ENCODE measurements around the gene AP1B1. TPM values are rescaled to one million over a fixed set of nuclear protein-coding genes. Genes with fewer than 3 reads are reported as not detected.

Gene AP1B1
- total and polyA plus RNA-seq, 2 donors = 33.0 to 33.2 TPM

DNA sequence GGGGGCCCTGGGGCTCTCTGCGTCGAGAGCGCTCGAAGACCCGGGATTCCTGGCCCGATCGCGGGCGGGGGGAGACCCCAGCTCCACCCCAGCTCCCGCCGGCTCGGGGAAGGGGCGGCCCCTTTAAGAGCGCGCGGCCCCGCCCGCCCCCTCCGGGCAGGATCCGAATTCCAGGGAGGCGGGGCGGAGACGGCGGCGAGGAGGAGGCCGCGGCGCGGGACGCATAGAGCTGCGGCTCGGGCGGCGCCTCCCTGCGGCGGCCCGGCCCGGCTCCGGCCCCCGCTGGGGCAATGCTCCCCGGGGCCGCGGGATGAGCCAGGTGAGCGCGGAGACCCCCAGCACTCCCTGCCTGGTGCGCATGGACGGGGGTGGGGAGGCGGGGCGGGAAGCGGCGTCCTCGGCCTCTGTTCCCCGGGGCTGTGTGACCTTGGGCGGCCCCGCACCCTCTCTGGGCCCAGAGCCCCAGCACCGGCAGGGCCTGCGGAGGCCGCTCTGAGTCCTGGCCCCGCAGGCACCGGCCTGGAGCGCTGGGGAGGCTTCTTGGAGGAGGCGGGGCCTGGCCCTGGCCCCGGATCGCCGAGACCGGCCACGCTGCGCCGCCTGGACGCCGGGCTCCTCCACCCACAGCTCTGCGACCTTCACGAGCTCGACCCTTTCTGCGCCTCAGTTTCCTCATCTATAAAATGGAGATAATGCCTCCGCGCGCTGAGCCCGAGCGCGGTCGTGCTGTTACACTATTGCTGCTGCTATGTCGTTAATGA, 81.4 kb downstream of the AP1B1 start:
- Histone ChIP-seq H3K27ac (ENCODE audit: low read depth in 1 of 2, low read length in 1 of 2) (peak overlapping the region in 1 of 2 donors; percentile 32), H3K27me3 (ENCODE audit: control insufficient read depth in 2 of 2, insufficient read depth in 1 of 2, low read length in 1 of 2) (peaks cover 36 to 76% of the 10 kb centered on the region in 2 donors), H3K4me3 (ENCODE audit: low read length in 2 of 2) (peak overlapping the region; percentile 39 to 50), H3K9me3 (ENCODE audit: control insufficient read depth in 2 of 2, insufficient read depth in 1 of 2, low read length in 1 of 2) (peaks cover 0 to 6% of the 10 kb centered on the region in 2 donors), H3K36me3 (ENCODE audit: control insufficient read depth in 2 of 2, insufficient read depth in 2 of 2, low read length in 1 of 2) (no peaks in the 10 kb centered on the region), H3K4me1 (ENCODE audit: control insufficient read depth in 2 of 2, insufficient read depth in 2 of 2, low read length in 2 of 2) (peaks cover 0 to 18% of the 10 kb centered on the region in 2 donors)
- WGBS = 17% methylated on average over 83 of the region's 83 CpGs
- DNase-seq (ENCODE audit: low read depth in 6 of 9, low spot score in 9 of 9) = peak in 1 of 9 donors; percentile 32

DNA sequence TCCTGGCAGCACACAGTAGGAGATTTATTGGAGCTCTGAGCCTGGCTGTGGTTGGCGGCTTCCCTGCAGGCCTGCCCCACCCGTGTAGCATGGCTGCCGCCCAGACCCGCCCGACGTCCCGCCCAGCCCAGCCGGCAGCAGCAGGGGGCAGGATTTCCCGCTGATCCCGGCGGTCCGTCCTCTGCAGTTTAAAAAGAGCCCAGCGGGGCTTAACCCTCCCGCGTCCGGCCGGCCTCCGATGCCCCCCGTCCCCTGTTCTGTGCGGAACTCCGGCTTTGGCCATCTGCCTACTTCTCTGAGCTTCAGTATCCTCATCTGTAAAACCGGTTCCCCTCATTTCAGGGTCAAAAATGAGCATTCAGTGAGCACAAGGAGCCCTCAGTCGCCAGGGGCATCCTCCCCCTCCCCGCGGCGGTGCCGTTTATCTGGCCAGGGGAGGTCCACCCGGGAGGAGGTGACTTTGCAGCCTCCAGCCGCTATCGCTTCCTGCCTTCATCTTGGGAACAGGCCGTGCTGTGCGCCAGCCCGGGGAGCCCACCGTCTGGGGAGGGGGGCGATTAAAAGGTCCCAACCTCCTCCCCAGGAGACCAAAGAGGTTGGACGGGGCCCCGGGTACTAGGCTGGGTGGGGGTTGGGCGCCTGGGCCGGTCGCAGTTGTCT, 82.1 kb downstream of the AP1B1 start, which contains the start of gene GAS2L1:
Gene GAS2L1 (plus strand): TSS at position 476 of the 660 bp plus-strand sequence. CDS start 1,456 bp downstream, outside the sequence.
- WGBS = under 1% methylated on average over 40 of the region's 40 CpGs
- H3K27ac ChIP-seq (ENCODE audit: low read depth in 1 of 2, low read length in 1 of 2) = peak within 1 kb of the TSS in 1 of 2 donors; percentile 32
- H3K36me3 ChIP-seq (ENCODE audit: control insufficient read depth in 2 of 2, insufficient read depth in 2 of 2, low read length in 1 of 2) = peaks cover 2 to 3% of the 10 kb centered on the region in 2 donors
- peaks cover 0 to 18% of the 10 kb centered on the region in 2 donors for H3K4me1 ChIP-seq (ENCODE audit: control insufficient read depth in 2 of 2, insufficient read depth in 2 of 2, low read length in 2 of 2)
- peak within 1 kb of the TSS; percentile 39 to 50 for H3K4me3 ChIP-seq (ENCODE audit: low read length in 2 of 2)
- peaks cover 0 to 6% of the 10 kb centered on the region in 2 donors for H3K9me3 ChIP-seq (ENCODE audit: control insufficient read depth in 2 of 2, insufficient read depth in 1 of 2, low read length in 1 of 2)
- peaks cover 29 to 70% of the 10 kb centered on the region in 2 donors for H3K27me3 ChIP-seq (ENCODE audit: control insufficient read depth in 2 of 2, insufficient read depth in 1 of 2, low read length in 1 of 2)
- peak in 2 of 9 donors; percentile 18 to 21 for DNase-seq (ENCODE audit: low read depth in 6 of 9, low spot score in 9 of 9)

DNA sequence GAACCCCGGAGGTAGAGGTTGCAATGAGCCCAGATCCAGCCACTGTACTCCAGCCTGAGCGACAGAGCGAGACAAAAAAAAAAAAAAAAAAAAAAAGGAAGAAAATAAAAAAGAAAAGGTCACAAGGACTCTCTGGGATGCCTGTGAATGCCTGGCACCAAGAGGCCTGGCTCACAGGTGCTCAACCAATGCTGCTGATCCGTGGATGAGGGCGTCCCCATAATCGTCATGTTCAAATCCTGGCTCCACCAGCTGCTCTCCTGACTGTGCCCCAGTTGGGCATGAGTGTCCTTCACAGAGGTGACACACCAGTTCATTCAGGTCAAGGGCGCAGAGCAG, 82.6 kb downstream of the AP1B1 start:
- DNase-seq (ENCODE audit: low read depth in 6 of 9, low spot score in 9 of 9) = no peak
- no peak overlapping the region for H3K27ac ChIP-seq (ENCODE audit: low read depth in 1 of 2, low read length in 1 of 2)
- peaks cover 0 to 6% of the 10 kb centered on the region in 2 donors for H3K9me3 ChIP-seq (ENCODE audit: control insufficient read depth in 2 of 2, insufficient read depth in 1 of 2, low read length in 1 of 2)
- H3K4me1 ChIP-seq (ENCODE audit: control insufficient read depth in 2 of 2, insufficient read depth in 2 of 2, low read length in 2 of 2) = peaks cover 0 to 15% of the 10 kb centered on the region in 2 donors
- peaks cover 26 to 65% of the 10 kb centered on the region in 2 donors for H3K27me3 ChIP-seq (ENCODE audit: control insufficient read depth in 2 of 2, insufficient read depth in 1 of 2, low read length in 1 of 2)
- 62% methylated on average over 7 of the region's 7 CpGs for WGBS
- H3K36me3 ChIP-seq (ENCODE audit: control insufficient read depth in 2 of 2, insufficient read depth in 2 of 2, low read length in 1 of 2) = peaks cover 7% of the 10 kb centered on the region in 2 donors
- H3K4me3 ChIP-seq (ENCODE audit: low read length in 2 of 2) = no peak overlapping the region

DNA sequence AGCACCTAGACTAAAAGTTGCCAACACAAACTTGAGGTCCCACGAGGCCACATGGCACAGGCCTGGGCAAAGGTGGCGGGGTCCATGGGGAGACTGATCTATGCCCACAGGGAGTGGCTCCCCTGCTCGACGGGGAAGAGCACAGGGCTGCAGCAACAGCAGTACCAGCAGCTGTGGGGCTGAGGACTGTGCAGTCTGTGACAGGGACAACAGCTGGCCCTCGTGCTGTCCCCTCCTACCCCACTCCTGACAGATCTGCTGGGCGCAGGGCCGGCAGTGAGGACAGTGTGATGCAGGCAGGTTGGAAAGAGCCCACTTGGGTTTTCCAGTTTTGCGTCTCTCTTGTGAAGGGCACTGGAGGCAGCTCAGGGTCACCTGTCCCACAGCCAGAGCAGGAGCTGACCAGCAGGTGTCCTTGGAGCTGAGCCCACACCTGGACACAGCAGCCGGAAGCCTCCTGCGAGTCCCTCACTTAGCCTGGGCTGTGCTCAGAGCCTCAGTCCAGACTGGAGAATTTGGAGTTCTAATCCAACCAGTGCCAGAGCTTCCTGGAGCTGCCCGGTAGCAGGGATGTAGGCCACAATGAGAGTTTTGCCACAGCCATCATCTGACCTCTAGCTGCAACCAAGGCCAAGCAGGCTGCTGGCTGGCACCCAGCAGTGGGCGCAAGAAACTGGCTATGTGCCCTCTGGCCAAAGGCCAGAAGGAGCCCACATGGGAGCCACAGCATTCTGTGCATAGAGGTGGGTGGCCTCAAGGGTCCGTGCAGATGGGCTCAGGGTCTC, 85.5 kb downstream of the AP1B1 start:
- Histone ChIP-seq H3K4me1 (ENCODE audit: control insufficient read depth in 2 of 2, insufficient read depth in 2 of 2, low read length in 2 of 2) (peaks cover 0 to 9% of the 10 kb centered on the region in 2 donors), H3K27ac (ENCODE audit: low read depth in 1 of 2, low read length in 1 of 2) (no peak overlapping the region), H3K27me3 (ENCODE audit: control insufficient read depth in 2 of 2, insufficient read depth in 1 of 2, low read length in 1 of 2) (peaks cover 18 to 39% of the 10 kb centered on the region in 2 donors), H3K9me3 (ENCODE audit: control insufficient read depth in 2 of 2, insufficient read depth in 1 of 2, low read length in 1 of 2) (peaks cover 0 to 6% of the 10 kb centered on the region in 2 donors), H3K36me3 (ENCODE audit: control insufficient read depth in 2 of 2, insufficient read depth in 2 of 2, low read length in 1 of 2) (peaks cover 30 to 35% of the 10 kb centered on the region in 2 donors), H3K4me3 (ENCODE audit: low read length in 2 of 2) (no peak overlapping the region)
- 83% methylated on average over 13 of the region's 13 CpGs for WGBS
- no peak for DNase-seq (ENCODE audit: low read depth in 6 of 9, low spot score in 9 of 9)

DNA sequence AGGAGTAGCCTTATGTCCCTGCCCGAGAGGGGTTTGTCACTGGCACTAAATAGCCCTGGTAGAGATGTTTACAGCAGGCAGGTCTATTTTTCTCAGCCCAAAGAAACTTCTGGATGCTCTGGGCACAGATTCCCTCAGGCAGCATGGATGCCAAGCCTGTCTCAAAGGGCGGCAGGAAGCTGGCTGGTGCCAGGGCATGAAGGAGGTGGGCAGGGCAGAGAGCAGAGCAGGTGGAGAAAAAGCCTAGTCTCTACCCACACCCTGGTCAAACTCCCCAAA, 86.0 kb downstream of the AP1B1 start:
- DNase-seq (ENCODE audit: low read depth in 6 of 9, low spot score in 9 of 9) = no peak
- Histone ChIP-seq H3K4me3 (ENCODE audit: low read length in 2 of 2) (no peak overlapping the region), H3K27ac (ENCODE audit: low read depth in 1 of 2, low read length in 1 of 2) (no peak overlapping the region), H3K27me3 (ENCODE audit: control insufficient read depth in 2 of 2, insufficient read depth in 1 of 2, low read length in 1 of 2) (peaks cover 12 to 33% of the 10 kb centered on the region in 2 donors), H3K9me3 (ENCODE audit: control insufficient read depth in 2 of 2, insufficient read depth in 1 of 2, low read length in 1 of 2) (peaks cover 0 to 6% of the 10 kb centered on the region in 2 donors), H3K4me1 (ENCODE audit: control insufficient read depth in 2 of 2, insufficient read depth in 2 of 2, low read length in 2 of 2) (peaks cover 0 to 9% of the 10 kb centered on the region in 2 donors), H3K36me3 (ENCODE audit: control insufficient read depth in 2 of 2, insufficient read depth in 2 of 2, low read length in 1 of 2) (peaks cover 35 to 41% of the 10 kb centered on the region in 2 donors)
- WGBS = 94% methylated on average over 2 of the region's 2 CpGs

DNA sequence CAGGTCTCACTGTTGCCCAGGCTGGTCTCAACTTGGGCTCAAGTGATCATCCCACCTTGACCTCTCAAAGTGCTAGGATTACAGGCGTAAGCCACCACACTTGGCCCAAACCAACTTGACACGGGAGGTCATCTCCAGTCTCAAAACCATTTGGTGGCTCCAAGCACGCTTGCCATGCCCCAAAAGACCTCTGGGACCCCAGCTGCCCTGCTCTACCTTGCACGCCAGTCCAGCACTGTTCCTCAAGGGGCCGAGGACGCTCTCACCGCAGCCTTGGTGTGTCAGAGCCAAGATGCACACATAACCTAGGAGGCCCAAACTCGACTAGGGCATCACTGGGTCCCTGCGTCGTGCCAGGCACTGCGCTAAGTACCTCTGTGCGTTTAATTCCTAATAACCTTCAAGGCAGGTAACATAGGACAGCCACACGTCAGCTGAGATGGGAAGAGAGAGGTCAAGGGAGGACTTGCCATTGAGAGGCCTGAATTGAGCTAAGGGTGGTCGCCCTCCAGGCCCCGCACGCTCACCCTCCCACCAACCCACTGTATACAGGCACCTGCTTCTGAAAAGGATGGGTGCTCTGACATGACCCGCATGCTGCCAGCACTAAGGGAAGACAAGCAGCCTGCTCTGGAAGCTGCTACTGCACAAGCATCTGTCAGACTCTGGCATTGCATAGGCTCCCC, 86.5 kb downstream of the AP1B1 start:
- peaks cover 40 to 46% of the 10 kb centered on the region in 2 donors for H3K36me3 ChIP-seq (ENCODE audit: control insufficient read depth in 2 of 2, insufficient read depth in 2 of 2, low read length in 1 of 2)
- DNase-seq (ENCODE audit: low read depth in 6 of 9, low spot score in 9 of 9) = no peak

DNA sequence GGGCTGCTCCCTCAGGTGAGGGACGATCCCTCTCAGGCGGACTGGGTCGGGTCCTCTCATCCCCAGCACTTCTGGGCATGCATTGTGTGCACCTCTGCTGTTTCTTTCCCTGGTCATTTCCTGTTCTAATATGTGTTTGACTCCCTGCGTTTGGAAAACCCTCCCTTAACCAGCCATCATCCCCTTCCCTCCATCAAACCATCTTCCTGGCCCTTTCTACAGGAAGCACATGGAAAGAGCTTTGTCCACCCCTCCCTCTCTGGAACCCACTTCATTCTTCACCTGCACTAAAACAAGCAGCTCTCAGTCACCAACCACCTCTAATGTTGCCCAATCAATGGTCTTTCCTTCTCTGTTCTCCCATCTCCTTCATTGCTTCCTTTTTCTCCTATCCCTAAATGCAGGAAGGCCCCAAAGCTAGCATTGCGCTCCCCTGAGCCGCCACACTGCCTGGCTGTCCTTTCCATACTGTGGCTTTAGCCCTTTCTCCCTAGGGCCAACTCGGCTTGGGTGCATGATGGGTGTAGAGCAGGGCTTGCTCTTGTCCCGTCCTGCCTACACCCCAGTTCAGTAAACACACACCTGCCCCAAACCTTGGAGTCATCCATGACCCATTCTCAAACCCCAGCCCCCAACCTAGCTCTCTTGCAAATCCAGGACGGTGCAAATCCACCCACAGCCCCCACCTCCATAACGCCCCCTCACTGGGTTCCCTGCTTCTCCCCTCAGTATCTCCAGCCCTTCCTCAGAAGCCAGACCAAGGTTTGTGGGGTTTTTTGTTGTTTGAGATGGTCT, 87.4 kb downstream of the AP1B1 start:
- WGBS = 95% methylated on average over 10 of the region's 10 CpGs
- no peak for DNase-seq (ENCODE audit: low read depth in 6 of 9, low spot score in 9 of 9)
- peaks cover 0 to 20% of the 10 kb centered on the region in 2 donors for H3K27me3 ChIP-seq (ENCODE audit: control insufficient read depth in 2 of 2, insufficient read depth in 1 of 2, low read length in 1 of 2)
- no peak overlapping the region for H3K4me3 ChIP-seq (ENCODE audit: low read length in 2 of 2)
- H3K27ac ChIP-seq (ENCODE audit: low read depth in 1 of 2, low read length in 1 of 2) = no peak overlapping the region
- peaks cover 48 to 54% of the 10 kb centered on the region in 2 donors for H3K36me3 ChIP-seq (ENCODE audit: control insufficient read depth in 2 of 2, insufficient read depth in 2 of 2, low read length in 1 of 2)
- peaks cover 0 to 2% of the 10 kb centered on the region in 2 donors for H3K4me1 ChIP-seq (ENCODE audit: control insufficient read depth in 2 of 2, insufficient read depth in 2 of 2, low read length in 2 of 2)
- no peaks in the 10 kb centered on the region for H3K9me3 ChIP-seq (ENCODE audit: control insufficient read depth in 2 of 2, insufficient read depth in 1 of 2, low read length in 1 of 2)

More for the DNA sequence above, 86.5 kb downstream of the AP1B1 start:
- 98% methylated on average over 17 of the region's 17 CpGs for WGBS
- H3K4me1 ChIP-seq (ENCODE audit: control insufficient read depth in 2 of 2, insufficient read depth in 2 of 2, low read length in 2 of 2) = peaks cover 0 to 9% of the 10 kb centered on the region in 2 donors
- no peak overlapping the region for H3K27ac ChIP-seq (ENCODE audit: low read depth in 1 of 2, low read length in 1 of 2)
- H3K4me3 ChIP-seq (ENCODE audit: low read length in 2 of 2) = no peak overlapping the region
- H3K27me3 ChIP-seq (ENCODE audit: control insufficient read depth in 2 of 2, insufficient read depth in 1 of 2, low read length in 1 of 2) = peaks cover 7 to 28% of the 10 kb centered on the region in 2 donors
- H3K9me3 ChIP-seq (ENCODE audit: control insufficient read depth in 2 of 2, insufficient read depth in 1 of 2, low read length in 1 of 2) = peaks cover 0 to 6% of the 10 kb centered on the region in 2 donors

DNA sequence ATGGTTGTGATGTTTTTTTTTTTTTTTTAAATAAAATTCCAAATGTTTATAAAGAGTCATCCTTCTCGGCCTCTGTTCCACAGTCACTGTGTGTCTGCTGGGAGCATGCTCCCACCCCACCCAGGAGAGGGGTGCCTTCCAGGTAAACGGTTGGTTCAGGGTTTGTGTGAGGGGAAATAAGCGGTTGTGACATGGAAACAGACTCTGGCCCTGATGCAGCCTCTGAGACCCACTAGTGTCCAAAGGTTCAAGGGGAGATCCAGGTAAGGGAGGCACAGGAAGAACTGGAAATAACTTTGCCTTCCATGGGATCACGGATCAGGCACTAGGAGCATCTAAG, 87.9 kb downstream of the AP1B1 start:
- no peak for DNase-seq (ENCODE audit: low read depth in 6 of 9, low spot score in 9 of 9)

More for the DNA sequence above, 87.9 kb downstream of the AP1B1 start:
- WGBS = 93% methylated on average over 4 of the region's 4 CpGs
- Histone ChIP-seq H3K36me3 (ENCODE audit: control insufficient read depth in 2 of 2, insufficient read depth in 2 of 2, low read length in 1 of 2) (peaks cover 54 to 59% of the 10 kb centered on the region in 2 donors), H3K9me3 (ENCODE audit: control insufficient read depth in 2 of 2, insufficient read depth in 1 of 2, low read length in 1 of 2) (no peaks in the 10 kb centered on the region), H3K27me3 (ENCODE audit: control insufficient read depth in 2 of 2, insufficient read depth in 1 of 2, low read length in 1 of 2) (peaks cover 0 to 14% of the 10 kb centered on the region in 2 donors), H3K4me3 (ENCODE audit: low read length in 2 of 2) (no peak overlapping the region), H3K4me1 (ENCODE audit: control insufficient read depth in 2 of 2, insufficient read depth in 2 of 2, low read length in 2 of 2) (no peaks in the 10 kb centered on the region), H3K27ac (ENCODE audit: low read depth in 1 of 2, low read length in 1 of 2) (no peak overlapping the region)

Data from thymus (tissue), 11 donors.